22Rv1 (cell line): ENCODE data around the gene ENO1.

Experiments
- ZFX ChIP-seq: fragments of 450-650 bp; IDR thresholded peaks from 2 replicates; pipeline ENCODE4 v1.6.1; 2017; ENCODE audit warnings: antibody characterized with exemption, borderline replicate concordance
- TF ChIP-seq, protein P1 (sequence below): fragments of 450-650 bp; IDR thresholded peaks from 2 replicates; pipeline ENCODE4 v1.5.1; 2017; ENCODE audit warnings: mild to moderate bottlenecking

DNA sequence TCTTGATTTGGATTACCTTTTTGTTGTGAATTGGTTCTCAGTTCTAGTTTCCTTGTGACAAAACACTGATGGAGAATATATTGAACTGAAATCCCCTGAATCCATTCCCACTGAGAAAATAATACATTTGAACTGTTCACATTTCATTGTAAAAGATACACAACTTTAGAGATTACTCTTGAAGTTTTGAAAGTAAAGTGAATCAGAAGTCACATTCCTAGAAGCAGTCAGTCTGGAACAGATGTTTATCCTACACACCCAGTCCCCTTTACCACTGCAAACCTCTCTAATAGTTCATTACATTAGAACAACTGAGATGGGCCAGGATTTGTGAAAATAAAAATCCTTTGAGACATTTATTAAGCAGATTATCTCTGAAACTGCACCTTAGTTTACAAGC lies 64.5 kb downstream of the ENO1 start:
- TF ChIP-seq, protein P1, sequence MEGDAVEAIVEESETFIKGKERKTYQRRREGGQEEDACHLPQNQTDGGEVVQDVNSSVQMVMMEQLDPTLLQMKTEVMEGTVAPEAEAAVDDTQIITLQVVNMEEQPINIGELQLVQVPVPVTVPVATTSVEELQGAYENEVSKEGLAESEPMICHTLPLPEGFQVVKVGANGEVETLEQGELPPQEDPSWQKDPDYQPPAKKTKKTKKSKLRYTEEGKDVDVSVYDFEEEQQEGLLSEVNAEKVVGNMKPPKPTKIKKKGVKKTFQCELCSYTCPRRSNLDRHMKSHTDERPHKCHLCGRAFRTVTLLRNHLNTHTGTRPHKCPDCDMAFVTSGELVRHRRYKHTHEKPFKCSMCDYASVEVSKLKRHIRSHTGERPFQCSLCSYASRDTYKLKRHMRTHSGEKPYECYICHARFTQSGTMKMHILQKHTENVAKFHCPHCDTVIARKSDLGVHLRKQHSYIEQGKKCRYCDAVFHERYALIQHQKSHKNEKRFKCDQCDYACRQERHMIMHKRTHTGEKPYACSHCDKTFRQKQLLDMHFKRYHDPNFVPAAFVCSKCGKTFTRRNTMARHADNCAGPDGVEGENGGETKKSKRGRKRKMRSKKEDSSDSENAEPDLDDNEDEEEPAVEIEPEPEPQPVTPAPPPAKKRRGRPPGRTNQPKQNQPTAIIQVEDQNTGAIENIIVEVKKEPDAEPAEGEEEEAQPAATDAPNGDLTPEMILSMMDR = no peak
- no peak for TF ChIP-seq ZFX
